ENCODE results near the gene TP53RK. TPM values are rescaled to one million over a fixed set of nuclear protein-coding genes. Genes with fewer than 3 reads are reported as not detected.

Gene TP53RK
- total RNA-seq, 2 donors from 2014 or later: 6.6 to 11.7 TPM

- no peak for DNase-seq
- Histone ChIP-seq H3K4me3 (no peak overlapping the region), H3K27me3 (no peaks in the 10 kb centered on the region), H3K27ac (no peak overlapping the region), H3K4me1 (peaks cover 7% of the 10 kb centered on the region), H3K36me3 (replicated peaks in 1 of 2; ENCODE audit: insufficient read depth in 1 of 2, low read depth in 2 of 2) (no peaks in the 10 kb centered on the region), H3K9me3 (no peaks in the 10 kb centered on the region)
- no peak for TF ChIP-seq POLR2A (IDR thresholded peaks at IDR 0.05)
- no peak for TF ChIP-seq CTCF (IDR thresholded peaks at IDR 0.05)
- ATAC-seq: no peak
- 84 to 89% methylated on average over 12 of the region's 12 CpGs for WGBS, 2 donors
- intact Hi-C loops (cut with DNase I): no loop called here
Observed at GRCh38 chr20:46642265-46642968, 46.8 kb downstream of the TP53RK start.

GRCh38 chr20:46641424-46641823 lies 47.8 kb downstream of the TP53RK start:
- no peaks in the 10 kb centered on the region for H3K36me3 ChIP-seq (replicated peaks in 1 of 2; ENCODE audit: insufficient read depth in 1 of 2, low read depth in 2 of 2)
- intact Hi-C loops (cut with DNase I): no loop called here
- no peak overlapping the region for H3K27ac ChIP-seq
- H3K27me3 ChIP-seq: no peaks in the 10 kb centered on the region
- no peak for TF ChIP-seq CTCF (IDR thresholded peaks at IDR 0.05)
- no peak for TF ChIP-seq POLR2A (IDR thresholded peaks at IDR 0.05)
- H3K9me3 ChIP-seq: no peaks in the 10 kb centered on the region
- H3K4me1 ChIP-seq: peaks cover 7% of the 10 kb centered on the region
- ATAC-seq (no peak), DNase-seq (no peak)
- H3K4me3 ChIP-seq: no peak overlapping the region

- H3K27me3 ChIP-seq: no peaks in the 10 kb centered on the region
- intact Hi-C loops (cut with DNase I): no loop called here
- ATAC-seq (no peak), DNase-seq (peak in 1 of 4 donors; percentile 12)
- WGBS, 2 donors: 34 to 43% methylated on average over 12 to 14 of the region's 14 CpGs
- H3K9me3 ChIP-seq: no peaks in the 10 kb centered on the region
- H3K4me1 ChIP-seq: peaks cover 7% of the 10 kb centered on the region
- no peak overlapping the region for H3K27ac ChIP-seq
- no peak overlapping the region for H3K4me3 ChIP-seq
- no peaks in the 10 kb centered on the region for H3K36me3 ChIP-seq (replicated peaks in 1 of 2; ENCODE audit: insufficient read depth in 1 of 2, low read depth in 2 of 2)
- no peak for TF ChIP-seq POLR2A (IDR thresholded peaks at IDR 0.05)
- no peak for TF ChIP-seq CTCF (IDR thresholded peaks at IDR 0.05)
Observed at GRCh38 chr20:46640536-46641311, 48.5 kb downstream of the TP53RK start.

- no peak overlapping the region for H3K27ac ChIP-seq
- DNase-seq (no peak), ATAC-seq (no peak)
- H3K9me3 ChIP-seq: no peaks in the 10 kb centered on the region
- peaks cover 7% of the 10 kb centered on the region for H3K4me1 ChIP-seq
- WGBS, 2 donors: 82 to 90% methylated on average over 6 of the region's 6 CpGs
- no peaks in the 10 kb centered on the region for H3K27me3 ChIP-seq
- H3K36me3 ChIP-seq (replicated peaks in 1 of 2; ENCODE audit: insufficient read depth in 1 of 2, low read depth in 2 of 2): no peaks in the 10 kb centered on the region
- TF ChIP-seq POLR2A (IDR thresholded peaks at IDR 0.05) (no peak), CTCF (IDR thresholded peaks at IDR 0.05) (no peak)
- intact Hi-C loops (cut with DNase I): no loop called here
- H3K4me3 ChIP-seq: no peak overlapping the region
Observed at GRCh38 chr20:46640044-46640443, 49.2 kb downstream of the TP53RK start.

All from body of pancreas (tissue), 4 donors.